SK-N-SH (cell line): ENCODE results near the gene TMEM54. TPM values are rescaled to one million over a fixed set of nuclear protein-coding genes. Genes with fewer than 3 reads are reported as not detected.
A peak's percentile ranks its signal among the peaks of the same experiment; 100 is the strongest.

ENCODE experiments used
- CTCF ChIA-PET: fragments of 300-600, 350-600 bp; formaldehyde crosslinking; extraction: SDS; loops from one replicate; lab custom pipeline; 2021; lab: Yijun Ruan, JAX
- POLR2A ChIA-PET: fragments of 350-600 bp; sonication (Branson Sonifier 250); formaldehyde crosslinking; extraction: SDS; loops from one replicate; lab custom pipeline; 2020; ENCODE audit warnings: antibody characterized with exemption, inconsistent platforms; lab: Yijun Ruan, JAX
- DNase-seq: peaks from one replicate; pipeline ENCODE4 v3.0.0; 2012
- H2AFZ ChIP-seq: fragments of 200-600 bp; sonication (generic); 2 replicates; pipeline ENCODE4 v1.8.1; 2016; ENCODE audit warnings: antibody characterized with exemption, mild to moderate bottlenecking, low read depth
- H3F3A ChIP-seq: fragments of 200-600 bp; sonication (generic); replicated peaks from 2 replicates; pipeline ENCODE3; 2016; ENCODE audit warnings: antibody characterized with exemption, mild to moderate bottlenecking; ENCODE audit not compliant: insufficient read depth
- H3K27ac ChIP-seq, 2 experiments: fragments of 200-500 bp in 1 of 2; fragments of 200-600 bp in 1 of 2; sonication (Bioruptor generic) in 1 of 2; sonication (generic), shearing (Covaris generic) in 1 of 2; 2 replicates each; pipeline versions ENCODE4 v1.5.1 to v1.6.1; 2014 to 2016; ENCODE audit warnings: low read depth in 2 of 2, inconsistent platforms in 1 of 2, low read length in 1 of 2, mild to moderate bottlenecking in 1 of 2, mixed read lengths in 1 of 2
- H3K27me3 ChIP-seq: fragments of 200-600 bp; sonication (generic), shearing (Covaris generic); 2 replicates; pipeline ENCODE4 v1.6.1; 2016; ENCODE audit warnings: mixed run types; ENCODE audit not compliant: insufficient read depth
- H3K36me3 ChIP-seq, 2 experiments: fragments of 200-500 bp in 1 of 2; fragments of 200-600 bp in 1 of 2; sonication (Bioruptor generic) in 1 of 2; sonication (generic) in 1 of 2; replicated peaks in 1 of 2; 2 replicates each; pipeline versions ENCODE3 to v1.5.1; 2014 to 2016; ENCODE audit warnings: low read length in 1 of 2, mild to moderate bottlenecking in 1 of 2; ENCODE audit not compliant: insufficient read depth in 2 of 2, control insufficient read depth in 1 of 2
- H3K4me1 ChIP-seq, 2 experiments: fragments of 200-500 bp in 1 of 2; fragments of 200-600 bp in 1 of 2; sonication (Bioruptor generic) in 1 of 2; sonication (generic), shearing (Covaris generic) in 1 of 2; 2 replicates each; pipeline versions ENCODE4 v1.5.1 to v1.6.1; 2014 to 2016; ENCODE audit warnings: low read depth in 1 of 2, low read length in 1 of 2, mixed run types in 1 of 2; ENCODE audit not compliant: insufficient read depth in 2 of 2, control insufficient read depth in 1 of 2
- H3K4me2 ChIP-seq: fragments of 200-600 bp; sonication (generic), shearing (Covaris generic); 2 replicates; pipeline ENCODE4 v1.6.1; 2017; ENCODE audit warnings: mixed run types
- H3K4me3 ChIP-seq, 2 experiments: fragments of 200-500 bp in 1 of 2; fragments of 200-600 bp in 1 of 2; sonication (Bioruptor generic) in 1 of 2; sonication (generic), shearing (Covaris generic) in 1 of 2; 2 replicates each; pipeline versions ENCODE4 v1.5.1 to v1.8.1; 2014 to 2016; ENCODE audit warnings: low read depth in 2 of 2, inconsistent platforms in 1 of 2, low read length in 1 of 2, mild to moderate bottlenecking in 1 of 2, mixed read lengths in 1 of 2, moderate library complexity in 1 of 2
- H3K79me2 ChIP-seq: fragments of 200-600 bp; sonication (generic); 2 replicates; pipeline ENCODE4 v1.8.1; 2017; ENCODE audit warnings: mild to moderate bottlenecking; ENCODE audit not compliant: insufficient read depth
- H3K9ac ChIP-seq: fragments of 200-600 bp; sonication (generic); 2 replicates; pipeline ENCODE4 v1.6.1; 2017; ENCODE audit warnings: mixed run types
- H3K9me2 ChIP-seq: fragments of 200-600 bp; sonication (generic); 2 replicates; pipeline ENCODE4 v1.6.1; 2017; ENCODE audit warnings: mixed run types
- H3K9me3 ChIP-seq: fragments of 200-600 bp; sonication (generic); 2 replicates; pipeline ENCODE4 v1.6.1; 2017; ENCODE audit warnings: mixed run types, mild to moderate bottlenecking, moderate library complexity
- H4K20me1 ChIP-seq: fragments of 200-600 bp; sonication (generic); 2 replicates; pipeline ENCODE4 v1.6.1; 2017; ENCODE audit warnings: mild to moderate bottlenecking, mixed run types; ENCODE audit not compliant: insufficient read depth
- CHD2 ChIP-seq: fragments of 150-350 bp; IDR thresholded peaks from 2 replicates; pipeline ENCODE4 v1.6.1; 2018; ENCODE audit warnings: low read length; ENCODE audit not compliant: partially characterized antibody
- CTCF ChIP-seq: fragments of 200-600 bp; sonication (generic); IDR thresholded peaks from 2 replicates; pipeline ENCODE4 v1.6.1; 2017; ENCODE audit warnings: antibody characterized with exemption, mild to moderate bottlenecking, moderate library complexity
- ELF1 ChIP-seq: IDR thresholded peaks from 2 replicates; pipeline ENCODE4 v1.4.0; 2012
- EP300 ChIP-seq, 2 experiments: IDR thresholded peaks; 2 replicates each; pipeline versions ENCODE4 v1.4.0 to v1.6.1; 2012; ENCODE audit warnings: borderline replicate concordance in 1 of 2, low read depth in 1 of 2, low read length in 1 of 2
- FOXJ3 ChIP-seq: sonication (generic); formaldehyde crosslinking; IDR thresholded peaks from 2 replicates; pipeline ENCODE4 v1.5.1; 2020; ENCODE audit warnings: mild to moderate bottlenecking, missing genetic modification reagents
- GABPA ChIP-seq: IDR thresholded peaks from 2 replicates; pipeline ENCODE4 v1.4.0; 2012; ENCODE audit warnings: low read depth, mild to moderate bottlenecking
- GATA2 ChIP-seq: sonication (generic); formaldehyde crosslinking; IDR thresholded peaks from 2 replicates; pipeline ENCODE4 v1.5.0; 2020; ENCODE audit warnings: mild to moderate bottlenecking, missing genetic modification reagents
- JUND ChIP-seq: IDR thresholded peaks from 2 replicates; pipeline ENCODE4 v1.4.0; 2012
- MAX ChIP-seq: IDR thresholded peaks from 2 replicates; pipeline ENCODE4 v1.4.0; 2012; ENCODE audit warnings: low read depth
- NFIC ChIP-seq: IDR thresholded peaks from 2 replicates; pipeline ENCODE4 v1.4.0; 2012; ENCODE audit warnings: borderline replicate concordance
- NRF1 ChIP-seq: IDR thresholded peaks from 2 replicates; pipeline ENCODE4 v1.6.1; 2012; ENCODE audit warnings: low read depth, mild to moderate bottlenecking, low read length
- RAD21 ChIP-seq: IDR thresholded peaks from 2 replicates; pipeline ENCODE4 v1.6.1; 2012; ENCODE audit warnings: mild to moderate bottlenecking, low read length
- REST ChIP-seq: IDR thresholded peaks from 2 replicates; pipeline ENCODE4 v1.6.1; 2012; ENCODE audit warnings: mild to moderate bottlenecking, low read depth, low read length, moderate library complexity
- RFX5 ChIP-seq: IDR thresholded peaks from 2 replicates; pipeline ENCODE4 v1.6.1; 2012; ENCODE audit warnings: mild to moderate bottlenecking, improper control_type of control experiment, low read length
- SIN3A ChIP-seq: IDR thresholded peaks from 2 replicates; pipeline ENCODE4 v1.6.1; 2012; ENCODE audit warnings: low read depth, mild to moderate bottlenecking, low read length, moderate library complexity, borderline replicate concordance
- TEAD4 ChIP-seq: IDR thresholded peaks from 2 replicates; pipeline ENCODE4 v1.4.0; 2012; ENCODE audit warnings: mild to moderate bottlenecking, borderline replicate concordance; ENCODE audit not compliant: insufficient read depth
- ZBTB33 ChIP-seq: IDR thresholded peaks from 2 replicates; pipeline ENCODE4 v1.4.0; 2012; ENCODE audit warnings: low read depth, borderline replicate concordance
- WGBS: methylation state at CpG from one replicate; pipeline ENCODE4 v1.1.6; 2017; ENCODE audit warnings: low lambda C conversion rate; 5-methylcytosine and 5-hydroxymethylcytosine counted together
- polyA plus RNA-seq, 3 experiments: library from polyadenylated mRNA; depleted of rRNA; stranded (reverse); fragments of >200 nt; gene quantifications; 2 replicates each; pipeline ENCODE4 v1.2.3, GENCODE V29; 2012

TMEM54 gene
- polyA plus RNA-seq (2012; rRNA removed) = 54.5 and 66.6 TPM in 2 replicates
- polyA plus RNA-seq (2012; cell fraction: cytosol; rRNA removed) = 26.6 and 45.6 TPM in 2 replicates
- 21.9 and 32.8 TPM in 2 replicates for polyA plus RNA-seq (2012; cell fraction: nucleus; rRNA removed)

GRCh38 chr1:32900956-32901822 is at the start of gene TMEM54:
TMEM54 (minus strand) TSS chr1:32901389; CDS start chr1:32901238, 151 bp downstream.
- peak within 1 kb of the TSS; percentile 92 for H3K4me2 ChIP-seq
- no peaks in the 10 kb centered on the region for H3K9me2 ChIP-seq
- H3K4me3 ChIP-seq = peak within 1 kb of the TSS; percentile 58 to 77
- peaks cover 0 to 11% of the 10 kb centered on the region in 2 experiments; a peak in 1 of 4 replicates for H3K4me1 ChIP-seq
- ChIA-PET CTCF (interaction anchor here (0.8 to 2.6 kb wide), 9 partner anchors 8 to 185 kb away, joined by 3 to 14 read pairs (median 3); no protein-coding TSS in a partner anchor), POLR2A (interaction anchor here (0.7 kb wide), 1 partner anchor 9 kb away, joined by 3 read pairs; no protein-coding TSS in a partner anchor)
- H3K36me3 ChIP-seq = no peaks in the 10 kb centered on the region
- H4K20me1 ChIP-seq = no peaks in the 10 kb centered on the region
- H3K27me3 ChIP-seq = peaks cover 7% of the 10 kb centered on the region; the same call in 1 of the 2 replicates
- TF ChIP-seq ZBTB33 = no peak
- no peak for TF ChIP-seq GATA2 (CRISPR knock-in tag)
- TF ChIP-seq EP300 (IDR thresholded peaks at IDR 0.05; ENCODE audit: borderline replicate concordance in 1 of 2, low read depth in 1 of 2, low read length in 1 of 2) = no peak
- TF ChIP-seq SIN3A = no peak
- TF ChIP-seq ELF1 = no peak
- no peak for TF ChIP-seq FOXJ3 (CRISPR knock-in tag)
- TF ChIP-seq CHD2 = no peak
- TF ChIP-seq NFIC = no peak
- peak; percentile 6; the same call in 1 of the 2 replicates for TF ChIP-seq CTCF
- no peak for TF ChIP-seq JUND
- no peak for TF ChIP-seq GABPA
- peak; percentile 34; the same call in 1 of the 2 replicates for TF ChIP-seq MAX
- no peak for TF ChIP-seq RAD21
- no peak for TF ChIP-seq TEAD4
- no peak for TF ChIP-seq NRF1
- TF ChIP-seq RFX5 = no peak
- TF ChIP-seq REST = no peak
- TF ChIP-seq, all 33 proteins: peak for 2
- 2% methylated on average over 10 of the region's 92 CpGs for WGBS
- DNase-seq = peak; percentile 83
- no peak within 1 kb of the TSS for H3K27ac ChIP-seq
- no peaks in the 10 kb centered on the region for H3K79me2 ChIP-seq
- H3F3A ChIP-seq = no peaks in the 10 kb centered on the region
- H3K9ac ChIP-seq = peak within 1 kb of the TSS; percentile 73
- peak within 1 kb of the TSS; percentile 98 for H2AFZ ChIP-seq
- H3K9me3 ChIP-seq = no peaks in the 10 kb centered on the region
